SK-N-MC (cell line): ENCODE data around the gene SCAF1.

Experiments used
- EZH2 ChIP-seq: fragments of 200-600 bp; sonication (generic); IDR thresholded peaks from one replicate; pipeline ENCODE4 v1.6.1; 2017; ENCODE audit warnings: antibody characterized with exemption
- FOXP2 ChIP-seq: optimal IDR thresholded peaks from 2 replicates; pipeline ENCODE3; 2011; ENCODE audit warnings: mild to moderate bottlenecking, moderate library complexity; ENCODE audit not compliant: insufficient read depth; ENCODE audit errors: extremely low read length, control extremely low read depth
- POLR2AphosphoS5 ChIP-seq: IDR thresholded peaks from 2 replicates; pipeline ENCODE4 v1.6.1; 2012; ENCODE audit warnings: mild to moderate bottlenecking, low read depth, low read length, borderline replicate concordance

DNA sequence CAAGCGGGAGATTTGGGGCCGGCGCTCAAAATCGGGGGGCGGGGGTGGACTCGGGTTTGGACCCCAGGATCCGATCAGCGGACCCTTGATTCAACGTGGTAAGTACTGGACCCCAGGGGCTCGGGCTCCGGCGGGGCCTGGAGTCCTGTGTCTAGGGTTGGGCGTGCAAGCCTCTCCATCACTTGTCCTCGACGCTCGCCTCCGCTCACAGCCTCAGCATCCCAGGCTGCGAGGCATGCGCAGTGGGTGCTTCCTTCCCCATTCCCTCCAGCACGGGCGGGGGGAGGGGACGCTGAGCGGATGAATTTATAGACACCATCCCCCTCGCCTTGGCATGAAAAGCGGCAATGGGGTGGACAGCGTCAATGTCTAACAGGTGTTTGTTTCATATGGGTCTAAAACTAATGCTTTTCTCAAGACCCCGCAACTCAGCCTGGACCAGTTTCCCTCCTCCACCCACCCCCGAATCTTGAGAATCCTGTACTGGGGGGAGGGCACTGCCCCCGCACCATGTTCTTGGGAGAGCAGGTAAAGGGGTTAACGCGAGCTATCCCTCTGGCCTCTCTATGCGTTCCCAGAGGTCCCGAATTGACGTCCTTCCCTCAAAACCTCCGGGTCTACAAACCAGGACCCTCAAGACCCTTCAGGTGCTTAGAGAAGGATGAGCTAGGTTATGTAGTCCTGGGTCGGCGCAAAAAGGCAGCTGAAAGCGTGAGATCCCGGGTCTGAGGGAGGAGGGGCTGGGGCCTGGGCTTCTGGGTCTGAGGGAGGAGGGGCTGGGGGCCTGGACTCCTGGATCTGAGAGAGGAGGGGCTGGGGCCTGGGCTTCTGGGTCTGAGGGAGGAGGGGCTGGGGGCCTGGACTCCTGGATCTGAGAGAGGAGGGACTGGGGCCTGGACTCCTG, 49.5 kb downstream of the SCAF1 start:
- no peak for TF ChIP-seq EZH2
- no peak for TF ChIP-seq POLR2AphosphoS5
- no peak for TF ChIP-seq FOXP2
